Measurements from ENCODE around the gene GUCD1. TPM values are rescaled to one million over a fixed set of nuclear protein-coding genes. Genes with fewer than 3 reads are reported as not detected.

Gene GUCD1
- total and polyA plus RNA-seq, 2 of the 8 experiments (the other 6 are each of a cell fraction or from before 2014, with no cell fraction given) = 85.2 to 128 TPM

DNA sequence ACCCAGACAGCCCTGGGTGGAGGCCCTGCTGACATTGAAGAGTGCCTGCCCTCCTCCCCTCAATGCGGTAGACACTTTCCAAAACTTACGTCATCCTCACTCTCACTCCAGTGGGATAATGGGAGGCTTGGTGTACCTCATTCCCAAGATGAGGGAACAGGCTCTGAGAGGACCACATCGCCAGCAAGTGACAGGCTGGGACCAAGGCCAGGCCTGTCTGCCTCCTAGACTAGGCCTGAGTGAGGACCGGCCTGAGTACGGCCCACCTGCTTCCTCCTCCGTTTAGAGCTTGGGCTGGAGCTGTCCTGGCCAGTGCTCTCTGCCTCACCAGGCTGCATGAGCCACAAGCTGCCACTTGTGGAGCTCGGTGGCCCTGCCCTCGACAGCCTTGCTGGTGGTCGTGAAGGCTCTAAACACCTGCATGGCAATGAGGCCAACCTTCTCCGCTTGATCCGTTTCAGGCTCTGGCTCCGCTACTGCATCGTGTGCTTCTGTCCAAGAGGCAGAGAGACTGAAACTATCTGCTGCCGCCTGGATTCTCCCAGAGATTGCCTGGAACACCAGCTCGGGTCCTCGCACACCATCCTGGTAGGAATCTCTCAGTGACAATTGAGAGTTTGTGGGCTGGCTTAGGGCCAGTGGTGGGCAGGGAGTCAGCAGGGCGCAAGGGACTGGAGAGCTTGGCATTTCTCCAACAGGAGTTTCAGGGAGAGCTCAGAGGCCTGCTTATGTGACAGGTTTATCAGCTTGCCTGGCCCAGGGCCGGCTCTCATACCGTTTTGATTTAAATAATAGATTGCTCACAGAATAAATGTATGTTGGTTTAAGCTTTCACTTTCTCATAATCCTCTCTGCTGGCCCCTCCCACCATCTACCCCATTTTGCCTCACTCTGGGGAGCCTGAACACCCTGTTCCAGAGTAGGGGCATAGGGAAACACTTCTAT, 28.6 kb upstream of the GUCD1 start:
- FAIRE-seq (no peak), DNase-seq (ENCODE audit: low read depth in 1 of 2, low spot score in 2 of 2) (no peak)
- Histone ChIP-seq H3K27me3 (replicated peaks in 1 of 4; ENCODE audit: control insufficient read depth in 3 of 4, extremely low read depth in 1 of 4, insufficient read depth in 3 of 4, low read length in 3 of 4) (no peaks in the 10 kb centered on the region), H3K23me2 (ENCODE audit: low read depth, low read length) (no peaks in the 10 kb centered on the region), H3K4me2 (ENCODE audit: insufficient read depth in 1 of 2, low read depth in 2 of 2, low read length in 2 of 2) (no peak overlapping the region), H3K4me1 (replicated peaks in 1 of 4; ENCODE audit: control insufficient read depth in 3 of 4, insufficient read depth in 4 of 4, low read length in 3 of 4) (no peaks in the 10 kb centered on the region), H3K9me3 (ENCODE audit: insufficient read depth in 2 of 2, low read depth in 1 of 2, low read length in 1 of 2) (no peaks in the 10 kb centered on the region), H2BK15ac (ENCODE audit: low read length) (no peak overlapping the region), H3K4me3 (ENCODE audit: extremely low read depth in 1 of 4, insufficient read depth in 2 of 4, low read depth in 3 of 4, low read length in 4 of 4) (no peak overlapping the region), H3K27ac (ENCODE audit: low read depth, low read length) (no peak overlapping the region), H2BK120ac (replicated peaks; ENCODE audit: low read depth, low read length) (no peak overlapping the region), H3K4ac (replicated peaks; ENCODE audit: insufficient read length, low read depth, low read length) (no peak overlapping the region), H3K9ac (replicated peaks in 1 of 4; ENCODE audit: extremely low read depth in 1 of 4, low read depth in 3 of 4, low read length in 3 of 4) (no peak overlapping the region), H3K79me2 (ENCODE audit: control insufficient read depth in 1 of 2, insufficient read depth in 2 of 2, low read length in 2 of 2) (no peaks in the 10 kb centered on the region), H3K23ac (ENCODE audit: insufficient read length) (no peak overlapping the region), H4K91ac (replicated peaks; ENCODE audit: insufficient read length, low read length) (no peak overlapping the region), H3K14ac (ENCODE audit: insufficient read length) (no peak overlapping the region), H4K8ac (ENCODE audit: extremely low read depth, insufficient read depth, low read length) (no peak overlapping the region), H4K20me1 (replicated peaks in 1 of 2; ENCODE audit: control insufficient read depth in 1 of 2, insufficient read depth in 2 of 2, low read length in 2 of 2) (peaks cover 0 to 2% of the 10 kb centered on the region in 2 experiments), H2BK20ac (ENCODE audit: low read length) (no peak overlapping the region), H3K18ac (ENCODE audit: extremely low read depth, low read length) (no peak overlapping the region), H3K79me1 (ENCODE audit: low read depth, low read length) (no peaks in the 10 kb centered on the region), H4K5ac (ENCODE audit: insufficient read length, low read depth, low read length) (no peak overlapping the region), H2BK12ac (ENCODE audit: low read depth, low read length) (0 out of 2 replicates have a peak overlapping the region, but pooled peaks have one; percentile 7), H2AK5ac (ENCODE audit: low read depth, low read length) (peak overlapping the region; percentile 75; the same call in 1 of the 2 replicates), H2BK5ac (ENCODE audit: low read depth, low read length) (no peak overlapping the region), H3K36me3 (ENCODE audit: control insufficient read depth in 2 of 4, insufficient read depth in 4 of 4, low read length in 3 of 4) (peaks cover 0 to 5% (median under 1%) of the 10 kb centered on the region in 4 experiments; a peak in 3 of 8 replicates), H2AFZ (ENCODE audit: low read length) (no peak overlapping the region), H3K56ac (replicated peaks; ENCODE audit: insufficient read length, low read depth, low read length) (no peak overlapping the region)
- ChIA-PET POLR2A (ENCODE audit: partially characterized antibody) (interaction anchor here (0.5 to 4.4 kb wide), 15 partner anchors 8 to 32 kb away, joined by 3 to 38 read pairs (median 5); partner anchors contain the start of genes GUCD1, LRRC75B and SNRPD3), CTCF (ENCODE audit: partially characterized antibody) (interaction anchor here (0.7 to 1.0 kb wide), 3 partner anchors 24 to 60 kb away, joined by 3 read pairs; partner anchors contain the start of genes GUCD1 and SNRPD3)
- 88% methylated on average over 19 of the region's 19 CpGs; no CpG with 5 or more reads in 1 of the 2 experiments for WGBS, 2 experiments (ENCODE audit: extremely low coverage in 1 of 2, insufficient coverage in 1 of 2, insufficient read length in 1 of 2, insufficient replicate concordance in 2 of 2, low coverage in 1 of 2, low lambda C conversion rate in 2 of 2, missing lambda C conversion rate in 1 of 2)
- TF ChIP-seq JUND (IDR thresholded peaks at IDR 0.05; ENCODE audit: low read length) = no peak
- no peak for TF ChIP-seq CREB1 (IDR thresholded peaks at IDR 0.05)
- TF ChIP-seq NANOG (IDR thresholded peaks at IDR 0.05; ENCODE audit: insufficient read depth, low read depth, low read length, poor library complexity, severe bottlenecking) = no peak
- no peak for TF ChIP-seq EZH2 (IDR thresholded peaks at IDR 0.05; ENCODE audit: low read depth, low read length, severe bottlenecking)
- TF ChIP-seq TAF1 (IDR thresholded peaks at IDR 0.05; ENCODE audit: low read depth, low read length) = no peak
- no peak for TF ChIP-seq SIX5 (IDR thresholded peaks at IDR 0.05; ENCODE audit: low read depth, low read length)
- TF ChIP-seq CBX8 (IDR thresholded peaks at IDR 0.05; ENCODE audit: borderline replicate concordance, low read depth, low read length) = no peak
- TF ChIP-seq ZNF274 (IDR thresholded peaks at IDR 0.05; ENCODE audit: borderline replicate concordance, extremely low read depth, low read length) = no peak
- TF ChIP-seq ASH2L (IDR thresholded peaks at IDR 0.05; ENCODE audit: low read length) = no peak
- no peak for TF ChIP-seq TEAD4 (IDR thresholded peaks at IDR 0.05; ENCODE audit: low read depth, low read length)
- no peak for TF ChIP-seq SP2 (IDR thresholded peaks at IDR 0.05; ENCODE audit: low read length)
- no peak for TF ChIP-seq CHD2 (IDR thresholded peaks at IDR 0.05; ENCODE audit: low read length)
- no peak for TF ChIP-seq SUZ12 (IDR thresholded peaks at IDR 0.05; ENCODE audit: low read length)
